Duodenal mucosa (tissue), 2 donors: Measurements from ENCODE around the gene KRT86.
"Not testable (repeated sequence)": the region's sequence is repeated elsewhere in the genome, so short reads cannot be mapped to it uniquely, and the experiment has no call there.

Source experiments
- H3K27ac ChIP-seq: one replicate; pipeline ENCODE4 v1.7.0; 2013; ENCODE audit warnings: low read depth, low read length
- H3K27me3 ChIP-seq, 2 donors: one replicate each; pipeline ENCODE4 v1.7.0; 2013; ENCODE audit warnings: low read length in 2 of 2, control low read depth in 1 of 2; ENCODE audit not compliant: insufficient read depth in 2 of 2, control insufficient read depth in 1 of 2
- H3K36me3 ChIP-seq, 2 donors: one replicate each; pipeline ENCODE4 v1.7.0; 2013; ENCODE audit warnings: low read length in 2 of 2, control low read depth in 1 of 2; ENCODE audit not compliant: insufficient read depth in 2 of 2, control insufficient read depth in 1 of 2
- H3K4me1 ChIP-seq, 2 donors: one replicate each; pipeline ENCODE4 v1.7.0; 2013; ENCODE audit warnings: low read length in 2 of 2, control low read depth in 1 of 2; ENCODE audit not compliant: insufficient read depth in 2 of 2, control insufficient read depth in 1 of 2
- H3K4me3 ChIP-seq, 2 donors: one replicate each; pipeline ENCODE4 v1.7.0; 2013; ENCODE audit warnings: low read length in 2 of 2, low read depth in 1 of 2
- H3K9ac ChIP-seq, 2 donors: one replicate each; pipeline ENCODE4 v1.7.0; 2013; ENCODE audit warnings: low read length in 2 of 2, low read depth in 1 of 2
- H3K9me3 ChIP-seq, 2 donors: one replicate each; pipeline ENCODE4 v1.7.0; 2013; ENCODE audit warnings: low read length in 2 of 2, control low read depth in 1 of 2; ENCODE audit not compliant: control insufficient read depth in 1 of 2

KRT86 gene

GRCh38 chr12:52296572-52297215 is 22.2 kb downstream of the KRT86 start:
- Histone ChIP-seq H3K27me3 (peaks cover 0 to 8% of the 10 kb centered on the region in 2 donors), H3K9ac (no peak overlapping the region), H3K4me1 (no peaks in the 10 kb centered on the region), H3K4me3 (no peak overlapping the region), H3K9me3 (no peaks in the 10 kb centered on the region), H3K27ac (no peak overlapping the region), H3K36me3 (no peaks in the 10 kb centered on the region)

GRCh38 chr12:52298677-52299190 is 24.3 kb downstream of the KRT86 start:
- H3K9me3 ChIP-seq = no peaks in the 10 kb centered on the region
- peaks cover 0 to 8% of the 10 kb centered on the region in 2 donors for H3K27me3 ChIP-seq
- no peaks in the 10 kb centered on the region for H3K4me1 ChIP-seq
- H3K9ac ChIP-seq = no peak overlapping the region
- H3K27ac ChIP-seq = no peak overlapping the region
- H3K36me3 ChIP-seq = no peaks in the 10 kb centered on the region
- H3K4me3 ChIP-seq = no peak overlapping the region

- no peaks in the 10 kb centered on the region for H3K36me3 ChIP-seq
- peaks cover 0 to 8% of the 10 kb centered on the region in 2 donors for H3K27me3 ChIP-seq
- H3K4me1 ChIP-seq = no peaks in the 10 kb centered on the region
- H3K27ac ChIP-seq = no peak overlapping the region
- H3K9me3 ChIP-seq = no peaks in the 10 kb centered on the region
- no peak overlapping the region for H3K4me3 ChIP-seq
- H3K9ac ChIP-seq = no peak overlapping the region
Measured at GRCh38 chr12:52300796-52301691, 26.6 kb downstream of the KRT86 start.

GRCh38 chr12:52301721-52302120 is 27.3 kb downstream of the KRT86 start:
- H3K9ac ChIP-seq, H3K4me3 ChIP-seq, H3K36me3 ChIP-seq, H3K27me3 ChIP-seq, H3K4me1 ChIP-seq, H3K9me3 ChIP-seq, H3K27ac ChIP-seq: not testable (repeated sequence)

- not testable (repeated sequence) for H3K4me1 ChIP-seq, H3K4me3 ChIP-seq, H3K9me3 ChIP-seq, H3K36me3 ChIP-seq, H3K9ac ChIP-seq, H3K27ac ChIP-seq, H3K27me3 ChIP-seq
Measured at GRCh38 chr12:52302242-52302914, 27.9 kb downstream of the KRT86 start.

- H3K27me3 ChIP-seq = peaks cover 15 to 26% of the 10 kb centered on the region in 2 donors
- not testable (repeated sequence) for H3K36me3 ChIP-seq, H3K4me3 ChIP-seq, H3K27ac ChIP-seq, H3K4me1 ChIP-seq, H3K9me3 ChIP-seq, H3K9ac ChIP-seq
Measured at GRCh38 chr12:52304941-52305411, 30.5 kb downstream of the KRT86 start.

- Histone ChIP-seq H3K4me3 (no peak overlapping the region), H3K9ac (no peak overlapping the region), H3K36me3 (no peaks in the 10 kb centered on the region), H3K9me3 (no peaks in the 10 kb centered on the region), H3K27ac (no peak overlapping the region), H3K27me3 (peaks cover 16 to 26% of the 10 kb centered on the region in 2 donors), H3K4me1 (peaks cover 3 to 5% of the 10 kb centered on the region in 2 donors)
Measured at GRCh38 chr12:52305921-52306705, 31.7 kb downstream of the KRT86 start.

- Histone ChIP-seq H3K27me3 (peaks cover 19 to 31% of the 10 kb centered on the region in 2 donors), H3K4me3 (no peak overlapping the region), H3K9ac (no peak overlapping the region), H3K4me1 (peaks cover 3 to 5% of the 10 kb centered on the region in 2 donors), H3K27ac (no peak overlapping the region), H3K36me3 (no peaks in the 10 kb centered on the region), H3K9me3 (no peaks in the 10 kb centered on the region)
Measured at GRCh38 chr12:52306731-52307130, 32.3 kb downstream of the KRT86 start.

GRCh38 chr12:52307836-52308805 is 33.7 kb downstream of the KRT86 start:
- H3K4me1 ChIP-seq = peaks cover 3 to 5% of the 10 kb centered on the region in 2 donors
- H3K9me3 ChIP-seq = no peaks in the 10 kb centered on the region
- no peak overlapping the region for H3K9ac ChIP-seq
- H3K27me3 ChIP-seq = peaks cover 19 to 41% of the 10 kb centered on the region in 2 donors
- H3K36me3 ChIP-seq = no peaks in the 10 kb centered on the region
- no peak overlapping the region for H3K27ac ChIP-seq
- peak overlapping the region; percentile 55 to 61 for H3K4me3 ChIP-seq
